Urinary bladder (tissue), 4 donors: ENCODE measurements around the gene ADPRHL1. TPM values are rescaled to one million over a fixed set of nuclear protein-coding genes. Genes with fewer than 3 reads are reported as not detected.
"Not testable (repeated sequence)": the region's sequence is repeated elsewhere in the genome, so short reads cannot be mapped to it uniquely, and the experiment has no call there.

Source experiments
- DNase-seq: peaks from one replicate; pipeline ENCODE4 v3.0.0-alpha.2; 2015; ENCODE audit errors: extremely low spot score
- H3K27ac ChIP-seq: one replicate; pipeline ENCODE4 v1.5.1; 2013; ENCODE audit warnings: low read depth, mild to moderate bottlenecking, moderate library complexity
- H3K36me3 ChIP-seq: one replicate; pipeline ENCODE4 v1.6.1; 2013; ENCODE audit warnings: mild to moderate bottlenecking, moderate library complexity; ENCODE audit not compliant: insufficient read depth
- H3K4me1 ChIP-seq: one replicate; pipeline ENCODE4 v1.6.1; 2013; ENCODE audit warnings: mild to moderate bottlenecking, moderate library complexity; ENCODE audit not compliant: insufficient read depth
- H3K4me3 ChIP-seq: one replicate; pipeline ENCODE4 v1.5.1; 2013; ENCODE audit warnings: low read depth, low read length
- WGBS: extraction: QIAGEN DNeasy Blood & Tissue Kit; methylation state at CpG from one replicate; pipeline ENCODE4 v1.1.7; 2013; 5-methylcytosine and 5-hydroxymethylcytosine counted together
- polyA plus RNA-seq: library from polyadenylated mRNA; stranded (reverse); fragments of 200-250 nt; gene quantifications from one replicate; pipeline ENCODE4 v1.2.3, GENCODE V29; 2013
- total RNA-seq: library from RNA; depleted of rRNA; stranded (reverse); fragments of >200 nt; gene quantifications from one replicate; pipeline ENCODE4 v1.2.3, GENCODE V29; 2014
- donor health status: healthy with polysubstance abuse.
- donor health status: healthy.

The ADPRHL1 gene
- total and polyA plus RNA-seq, 2 donors = 2.6 to 6.0 TPM

DNA sequence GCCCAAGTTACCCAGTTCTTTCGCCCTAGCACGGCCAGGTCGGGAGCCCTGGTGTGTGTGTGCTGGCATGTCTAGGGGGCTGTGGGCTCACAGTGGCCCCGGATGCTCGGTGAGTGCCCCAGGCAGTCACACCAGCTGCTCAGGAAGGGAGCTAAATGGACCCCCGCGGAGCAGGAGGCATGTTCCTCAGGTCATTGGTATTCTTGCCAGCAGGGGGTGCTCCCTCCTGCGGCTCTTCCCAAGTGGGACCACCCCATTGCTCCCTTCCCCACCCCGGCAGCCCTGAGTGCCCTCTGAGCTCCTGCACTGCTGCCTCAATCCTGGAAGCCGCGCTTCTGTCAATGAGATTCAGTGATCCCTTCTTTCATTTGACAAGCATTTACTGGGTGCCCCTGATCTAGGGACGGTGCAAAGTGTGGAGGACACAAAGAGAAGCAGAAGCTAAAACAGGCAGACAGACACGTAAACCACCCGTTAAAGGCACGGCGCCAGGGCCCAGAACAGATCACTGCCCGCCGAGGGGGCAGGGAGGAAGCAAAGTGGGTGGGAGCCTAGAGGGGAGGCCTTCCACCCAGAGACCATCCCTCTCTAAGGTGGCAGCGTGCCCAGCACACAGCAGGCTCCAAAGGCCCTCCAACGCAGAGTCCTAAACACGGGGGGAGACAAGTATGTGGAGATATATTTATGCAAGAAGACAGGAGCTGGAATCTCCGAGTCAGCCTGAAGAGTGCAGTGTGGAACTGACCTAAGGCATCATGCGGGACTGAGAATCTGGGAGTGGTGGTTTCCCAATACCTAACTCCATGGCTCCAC is 5.2 kb upstream of the ADPRHL1 start:
- no peaks in the 10 kb centered on the region for H3K4me1 ChIP-seq

DNA sequence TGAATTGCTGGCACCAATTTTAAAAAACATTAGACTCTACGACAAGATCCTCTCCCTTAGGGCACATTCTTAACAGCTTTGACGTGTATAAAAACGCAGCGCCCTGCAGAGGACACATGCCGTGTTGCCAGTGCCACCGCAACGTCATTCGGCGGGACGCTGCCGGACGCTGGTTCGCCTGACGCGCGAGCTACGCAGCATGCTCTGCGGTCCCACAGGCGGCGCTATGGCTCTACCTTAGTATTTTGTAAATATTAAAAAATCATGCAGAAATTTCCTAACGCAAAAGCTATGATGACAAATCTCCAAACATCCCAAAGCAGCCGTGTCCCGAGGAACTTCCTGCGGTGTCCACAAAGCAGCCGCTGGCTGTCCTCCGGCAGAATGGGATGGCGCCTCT is 4.2 kb upstream of the ADPRHL1 start:
- no peaks in the 10 kb centered on the region for H3K4me1 ChIP-seq
- no peak overlapping the region for H3K27ac ChIP-seq
- peaks cover 2% of the 10 kb centered on the region for H3K36me3 ChIP-seq
- 91% methylated on average over 27 of the region's 27 CpGs for WGBS
- no peak for DNase-seq
- H3K4me3 ChIP-seq = no peak overlapping the region

More for the DNA sequence above, 5.2 kb upstream of the ADPRHL1 start:
- Histone ChIP-seq H3K27ac (no peak overlapping the region), H3K4me3 (no peak overlapping the region), H3K36me3 (peaks cover 2% of the 10 kb centered on the region)
- 66% methylated on average over 23 of the region's 23 CpGs for WGBS
- DNase-seq = no peak

DNA sequence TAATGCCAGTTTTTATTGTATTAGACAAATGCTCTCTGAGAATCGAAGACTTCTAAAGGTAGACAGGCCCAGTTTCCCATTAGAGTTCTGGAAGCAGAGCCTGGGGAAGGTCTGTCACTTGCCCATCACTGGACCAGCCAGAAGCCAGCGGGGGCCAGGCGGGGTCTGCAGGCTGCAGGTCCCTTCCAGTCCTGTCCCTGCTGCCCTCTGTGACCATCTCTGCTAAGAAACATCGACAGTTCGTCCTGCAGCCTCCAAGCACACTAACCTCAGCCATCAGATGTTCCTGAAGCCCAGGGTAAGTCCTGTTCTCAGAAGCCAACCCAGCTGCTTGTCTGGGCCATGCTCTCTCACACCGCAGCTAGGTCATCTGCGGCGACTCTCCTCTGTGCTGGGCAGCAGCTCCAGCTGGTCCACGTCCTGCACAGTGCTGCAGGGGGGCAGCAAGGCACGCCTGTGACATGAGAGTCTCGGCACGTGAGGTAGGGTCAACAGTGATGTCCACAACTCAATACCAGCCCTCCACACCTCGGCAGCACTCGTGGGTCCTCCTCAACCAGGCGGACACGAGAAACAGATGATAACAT is 2.9 kb upstream of the ADPRHL1 start:
- Histone ChIP-seq H3K4me3 (no peak overlapping the region), H3K36me3 (peaks cover 2% of the 10 kb centered on the region), H3K4me1 (no peaks in the 10 kb centered on the region), H3K27ac (no peak overlapping the region)
- DNase-seq = no peak
- 94% methylated on average over 16 of the region's 16 CpGs for WGBS

DNA sequence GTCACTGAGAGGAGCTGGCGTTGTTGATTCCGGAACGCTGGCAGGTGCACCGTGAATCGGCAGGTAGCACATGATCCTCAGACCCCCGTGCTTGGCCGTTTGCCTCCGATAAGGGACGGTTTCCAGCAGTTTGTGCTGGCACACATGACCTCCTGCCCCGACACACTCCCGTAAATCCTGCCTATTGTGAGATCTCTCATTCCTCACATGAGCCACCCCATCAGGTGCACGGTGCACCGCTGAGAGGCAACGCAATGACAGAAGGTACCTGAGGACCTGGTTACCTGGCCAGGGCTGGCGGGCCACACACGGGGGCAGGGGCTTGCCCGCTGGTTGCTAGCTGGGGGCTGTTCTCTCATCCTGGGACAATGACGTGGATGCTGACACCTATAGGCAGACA is 2.1 kb upstream of the ADPRHL1 start:
- H3K36me3 ChIP-seq = peaks cover 2% of the 10 kb centered on the region
- 95% methylated on average over 18 of the region's 18 CpGs for WGBS
- no peak overlapping the region for H3K27ac ChIP-seq
- no peak overlapping the region for H3K4me3 ChIP-seq
- no peaks in the 10 kb centered on the region for H3K4me1 ChIP-seq
- no peak for DNase-seq

DNA sequence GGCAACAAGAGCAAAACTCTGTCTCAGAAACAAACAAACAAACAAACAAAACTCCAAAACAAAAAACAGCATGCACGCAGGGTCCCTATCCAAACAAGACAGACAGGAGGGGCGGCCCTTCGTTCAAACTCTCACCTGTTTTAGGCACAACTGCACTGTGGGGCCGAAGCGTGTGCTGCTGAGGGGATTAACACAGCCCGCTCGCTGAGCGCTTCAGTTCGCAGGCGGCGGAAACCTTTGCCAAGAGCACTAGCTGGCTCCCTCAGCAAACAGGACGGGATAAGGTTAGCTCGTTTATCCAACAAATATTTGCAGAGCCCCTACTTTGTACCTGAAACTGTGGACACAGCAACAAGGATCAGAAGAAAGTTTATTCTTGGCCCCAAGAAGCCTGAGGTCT is 1.6 kb upstream of the ADPRHL1 start:
- no peaks in the 10 kb centered on the region for H3K36me3 ChIP-seq

DNA sequence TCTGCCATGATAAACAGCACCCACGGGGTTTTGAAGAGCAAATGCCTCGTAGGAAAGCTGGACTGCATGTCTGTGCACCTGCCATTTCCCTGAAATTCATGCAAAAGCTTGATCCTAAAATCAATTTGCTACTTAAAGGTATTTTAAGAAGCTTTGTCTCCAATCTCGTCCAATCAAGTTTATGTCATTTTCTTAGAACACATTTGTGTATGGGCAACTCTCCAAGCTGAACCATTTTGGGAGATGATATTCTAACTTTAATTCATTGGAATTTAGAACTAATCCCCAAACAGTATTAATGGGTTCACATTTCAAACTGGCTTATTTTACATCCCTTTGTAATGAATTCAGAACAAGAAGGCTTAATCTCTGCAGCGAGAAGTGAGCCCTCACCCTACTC is 822 bp downstream of the ADPRHL1 start:
- Histone ChIP-seq H3K36me3 (no peaks in the 10 kb centered on the region), H3K27ac (no peak overlapping the region), H3K4me1 (no peaks in the 10 kb centered on the region), H3K4me3 (no peak overlapping the region)
- WGBS = 76% methylated on average over 4 of the region's 4 CpGs
- no peak for DNase-seq

More for the DNA sequence above, 1.6 kb upstream of the ADPRHL1 start:
- 96% methylated on average over 13 of the region's 13 CpGs for WGBS
- no peak overlapping the region for H3K27ac ChIP-seq
- no peaks in the 10 kb centered on the region for H3K4me1 ChIP-seq
- H3K4me3 ChIP-seq = no peak overlapping the region
- no peak for DNase-seq

DNA sequence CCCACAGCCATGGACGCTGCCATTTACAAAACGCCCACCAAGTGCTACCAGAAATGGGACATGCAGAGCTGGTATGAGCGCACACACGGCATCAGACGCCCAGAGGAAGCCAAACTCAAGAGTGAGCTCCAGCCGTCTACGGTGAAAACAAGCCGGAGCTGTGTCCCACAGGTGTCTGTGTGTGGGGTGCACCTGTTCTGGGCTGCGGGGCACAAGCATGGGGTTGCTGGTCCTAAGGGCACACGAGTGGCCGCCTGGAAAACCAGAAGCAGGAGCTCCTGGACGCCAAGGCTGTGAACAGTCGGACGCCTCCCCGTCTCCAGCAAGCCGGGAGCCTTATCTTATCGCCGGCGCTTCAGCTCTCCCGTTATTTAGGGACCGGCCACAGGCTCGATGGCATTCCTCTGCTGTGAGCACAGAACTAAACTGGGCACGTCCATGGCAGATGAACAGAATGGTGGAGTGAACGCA is 1.3 kb downstream of the ADPRHL1 start:
- WGBS = 80% methylated on average over 24 of the region's 24 CpGs
- Histone ChIP-seq H3K36me3 (no peaks in the 10 kb centered on the region), H3K4me1 (no peaks in the 10 kb centered on the region), H3K27ac (no peak overlapping the region), H3K4me3 (no peak overlapping the region)
- no peak for DNase-seq

DNA sequence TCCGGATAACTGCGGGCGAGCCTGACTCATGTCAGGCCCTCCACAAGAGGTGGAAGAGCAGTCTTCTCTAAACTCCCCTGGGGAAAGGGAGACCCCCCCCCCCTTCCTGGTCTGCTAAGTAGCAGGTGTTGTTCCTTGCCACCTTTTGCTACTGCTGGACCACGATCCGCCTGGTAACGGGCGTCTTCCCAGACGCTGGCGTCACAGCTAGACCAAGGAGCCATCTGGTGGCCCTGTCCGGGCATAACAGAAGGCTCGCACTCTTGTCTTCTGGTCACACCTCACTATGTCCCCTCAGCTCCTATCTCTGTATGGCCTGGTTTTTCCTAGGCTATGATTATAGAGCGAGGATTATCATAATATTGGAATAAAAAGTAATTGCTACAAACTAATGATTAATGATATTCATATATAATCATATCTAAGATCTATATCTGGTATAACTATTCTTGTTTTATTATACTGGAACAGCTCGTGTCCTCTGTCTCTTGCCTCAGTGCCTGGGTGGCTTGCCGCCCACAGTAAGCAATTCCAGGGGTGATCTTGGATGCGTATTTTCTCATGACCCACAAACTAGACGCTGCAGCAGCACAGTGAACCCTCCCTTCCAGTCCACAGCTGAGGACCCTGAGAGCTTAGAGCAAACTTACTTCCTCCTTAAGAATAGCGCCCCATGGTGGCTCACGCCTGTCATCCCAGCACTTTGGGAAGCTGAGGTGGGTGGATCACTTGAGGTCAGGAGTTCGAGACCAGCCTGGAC is 2.2 kb downstream of the ADPRHL1 start:
- H3K36me3 ChIP-seq, DNase-seq, H3K27ac ChIP-seq, H3K4me3 ChIP-seq, H3K4me1 ChIP-seq: not testable (repeated sequence)
- 74% methylated on average over 18 of the region's 19 CpGs for WGBS

DNA sequence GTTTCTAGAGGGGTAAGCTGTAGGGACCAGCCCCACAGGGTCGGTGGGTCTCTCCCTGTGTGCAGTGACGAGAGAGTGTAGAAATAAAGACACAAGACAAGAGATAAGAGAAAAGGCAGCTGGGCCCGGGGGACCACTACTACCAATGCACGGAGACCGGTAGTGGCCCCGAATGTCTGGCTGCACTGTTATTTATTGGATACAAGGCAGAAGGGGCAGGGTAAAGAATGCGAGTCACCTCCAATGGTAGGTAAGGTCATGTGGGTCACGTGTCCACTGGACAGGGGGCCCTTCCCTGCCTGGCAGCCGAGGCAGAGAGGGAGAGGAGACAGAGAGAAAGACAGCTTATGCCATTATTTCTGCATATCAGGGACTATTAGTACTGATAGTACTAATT is 2.9 kb downstream of the ADPRHL1 start:
- H3K36me3 ChIP-seq, DNase-seq, H3K27ac ChIP-seq, H3K4me3 ChIP-seq, H3K4me1 ChIP-seq: not testable (repeated sequence)
- WGBS = 87% methylated on average over 9 of the region's 9 CpGs

DNA sequence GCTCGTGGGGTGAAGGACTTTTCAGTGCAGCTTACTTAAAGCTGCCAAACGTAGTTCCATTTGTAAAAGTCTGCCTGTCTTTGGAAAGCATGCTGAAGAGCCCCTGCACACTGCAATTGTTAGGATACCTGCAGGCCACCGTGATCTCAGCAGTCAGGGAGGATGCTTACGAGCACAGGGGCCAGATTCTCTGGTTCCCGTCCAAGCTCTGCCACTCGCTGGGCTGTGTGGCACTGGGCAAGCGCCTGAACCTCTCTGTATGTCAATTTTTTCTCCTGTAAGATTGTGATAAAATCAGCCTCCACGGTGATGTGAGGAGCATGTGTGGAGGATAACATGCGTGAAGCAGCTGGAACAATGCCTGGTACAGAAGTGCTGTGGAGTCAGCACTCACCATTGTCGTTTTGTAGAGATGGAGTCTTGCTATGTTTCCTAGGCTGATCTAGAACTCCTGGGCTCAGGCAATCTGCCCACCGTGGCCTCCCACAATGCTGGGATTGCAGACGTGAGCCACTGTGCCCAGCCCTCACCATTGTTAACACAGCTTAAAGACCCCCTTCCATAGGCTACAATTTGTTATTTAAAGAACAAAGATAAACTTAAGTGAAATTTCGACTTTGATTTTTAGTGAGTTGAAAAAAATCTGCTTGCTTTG is 3.5 kb downstream of the ADPRHL1 start:
- Histone ChIP-seq H3K4me1 (no peaks in the 10 kb centered on the region), H3K27ac (no peak overlapping the region), H3K36me3 (no peaks in the 10 kb centered on the region), H3K4me3 (no peak overlapping the region)
- DNase-seq = no peak
- 81% methylated on average over 13 of the region's 13 CpGs for WGBS

DNA sequence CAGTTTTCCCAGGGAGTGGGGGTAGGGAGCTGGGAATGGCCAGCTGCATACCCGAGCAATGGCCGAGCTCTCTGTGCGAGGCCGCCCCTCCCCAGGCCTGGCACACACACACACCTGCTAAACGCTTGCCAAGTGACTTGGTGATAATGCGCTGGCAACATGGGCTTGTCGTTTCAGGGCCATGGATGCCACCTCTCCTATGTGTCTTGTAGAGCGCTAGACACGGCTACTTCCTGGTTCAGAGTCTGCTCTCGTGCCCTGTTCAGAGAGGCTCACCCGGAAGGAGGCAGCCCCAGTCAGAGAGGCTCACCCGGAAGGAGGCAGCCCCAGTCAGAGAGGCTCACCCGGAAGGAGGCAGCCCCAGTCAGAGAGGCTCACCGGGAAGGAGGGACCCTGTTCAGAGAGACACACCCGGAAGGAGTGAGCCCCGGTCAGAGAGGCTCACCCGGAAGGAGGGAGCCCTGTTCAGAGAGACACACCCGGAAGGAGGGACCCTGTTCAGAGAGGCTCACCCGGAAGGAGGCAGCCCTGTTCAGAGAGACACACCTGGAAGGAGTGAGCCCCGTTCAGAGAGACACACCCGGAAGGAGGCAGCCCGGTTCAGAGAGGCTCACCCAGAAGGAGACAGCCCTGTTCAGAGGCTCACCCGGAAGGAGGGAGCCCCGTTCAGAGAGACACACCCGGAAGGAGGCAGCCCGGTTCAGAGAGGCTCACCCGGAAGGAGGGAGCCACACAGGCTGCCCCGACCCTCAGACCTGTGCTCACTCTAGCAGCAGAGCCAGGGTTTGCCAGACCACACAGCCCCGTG is 4.2 kb downstream of the ADPRHL1 start:
- H3K4me1 ChIP-seq = no peaks in the 10 kb centered on the region
- no peak overlapping the region for H3K4me3 ChIP-seq
- H3K36me3 ChIP-seq = no peaks in the 10 kb centered on the region
- no peak for DNase-seq
- WGBS = 72% methylated on average over 29 of the region's 29 CpGs
- H3K27ac ChIP-seq = no peak overlapping the region

DNA sequence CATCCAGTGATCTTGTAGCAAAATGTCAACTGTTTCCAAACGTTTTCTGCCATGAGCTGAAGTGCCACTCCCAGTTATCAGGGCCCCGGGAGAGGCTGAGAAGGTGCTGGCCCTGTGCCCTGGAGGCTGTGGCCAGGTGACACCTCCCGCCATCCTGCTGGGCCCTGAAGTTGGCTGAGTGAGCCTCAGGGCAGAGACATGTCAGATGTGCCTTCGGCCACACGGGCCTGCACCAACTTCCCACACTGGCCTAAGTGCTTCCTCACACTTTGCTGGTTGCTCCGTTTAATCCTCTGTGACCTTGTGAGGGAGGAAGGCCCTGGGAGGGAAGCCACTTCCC is 4.8 kb downstream of the ADPRHL1 start:
- Histone ChIP-seq H3K4me1 (no peaks in the 10 kb centered on the region), H3K36me3 (no peaks in the 10 kb centered on the region), H3K27ac (no peak overlapping the region), H3K4me3 (no peak overlapping the region)
- 55% methylated on average over 6 of the region's 6 CpGs for WGBS
- no peak for DNase-seq

DNA sequence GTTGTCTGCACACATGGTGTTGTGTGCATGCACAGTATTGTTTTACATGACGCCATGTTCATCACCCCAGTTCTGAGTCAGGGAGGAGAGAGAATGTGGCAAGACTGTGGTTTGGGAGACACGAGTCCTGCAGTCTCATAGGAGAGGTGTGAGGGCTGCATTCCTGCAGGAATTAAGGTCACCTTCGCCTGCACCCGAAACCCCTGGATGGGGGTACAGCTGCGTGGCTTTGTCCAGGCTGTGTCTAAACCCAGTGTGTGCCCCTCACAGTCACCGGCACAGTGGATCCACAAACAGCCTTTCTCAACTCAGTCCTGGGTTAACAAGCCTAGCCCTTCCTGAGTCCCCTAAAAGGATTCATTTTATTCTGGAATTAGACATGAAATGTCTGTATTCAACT is 5.7 kb downstream of the ADPRHL1 start:
- 94% methylated on average over 6 of the region's 6 CpGs for WGBS
- Histone ChIP-seq H3K4me1 (no peaks in the 10 kb centered on the region), H3K36me3 (no peaks in the 10 kb centered on the region), H3K4me3 (no peak overlapping the region), H3K27ac (no peak overlapping the region)
- DNase-seq = no peak
